Medulla oblongata (tissue), 1 donor: Measurements from ENCODE around the gene SFT2D3.
A peak's percentile ranks its signal among the peaks of the same experiment; 100 is the strongest.

ENCODE experiments used
- DNase-seq: peaks from one replicate; pipeline ENCODE4 v3.0.0-alpha.2; 2015; ENCODE audit errors: extremely low spot score

SFT2D3 gene, protein sequence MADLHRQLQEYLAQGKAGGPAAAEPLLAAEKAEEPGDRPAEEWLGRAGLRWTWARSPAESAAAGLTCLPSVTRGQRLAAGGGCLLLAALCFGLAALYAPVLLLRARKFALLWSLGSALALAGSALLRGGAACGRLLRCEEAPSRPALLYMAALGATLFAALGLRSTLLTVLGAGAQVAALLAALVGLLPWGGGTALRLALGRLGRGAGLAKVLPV

DNA sequence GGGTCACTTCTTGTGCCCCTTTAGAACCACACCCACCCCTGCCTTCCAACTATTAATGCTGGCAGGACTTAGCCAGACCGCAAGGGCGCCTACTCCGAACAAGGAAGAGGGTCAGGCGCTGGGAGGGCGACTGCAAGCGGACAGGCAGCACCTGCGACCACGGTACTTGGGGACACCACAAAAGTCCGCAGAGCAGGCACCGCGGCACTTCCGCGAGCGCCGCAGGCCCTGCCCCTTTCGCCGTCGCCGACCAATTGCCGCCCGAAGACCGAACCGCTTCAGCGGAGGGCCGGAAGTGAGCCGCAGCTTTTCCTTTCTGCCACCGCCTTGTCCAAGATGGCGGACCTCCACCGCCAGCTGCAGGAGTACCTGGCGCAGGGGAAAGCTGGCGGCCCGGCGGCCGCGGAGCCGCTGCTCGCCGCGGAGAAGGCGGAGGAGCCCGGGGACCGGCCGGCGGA lies at the start of gene SFT2D3:
Gene SFT2D3, plus strand, starts transcription at position 305 of the 458 bp plus-strand sequence. Its CDS starts 32 bp downstream, at position 337.
- DNase-seq, result peak; percentile 92

DNA sequence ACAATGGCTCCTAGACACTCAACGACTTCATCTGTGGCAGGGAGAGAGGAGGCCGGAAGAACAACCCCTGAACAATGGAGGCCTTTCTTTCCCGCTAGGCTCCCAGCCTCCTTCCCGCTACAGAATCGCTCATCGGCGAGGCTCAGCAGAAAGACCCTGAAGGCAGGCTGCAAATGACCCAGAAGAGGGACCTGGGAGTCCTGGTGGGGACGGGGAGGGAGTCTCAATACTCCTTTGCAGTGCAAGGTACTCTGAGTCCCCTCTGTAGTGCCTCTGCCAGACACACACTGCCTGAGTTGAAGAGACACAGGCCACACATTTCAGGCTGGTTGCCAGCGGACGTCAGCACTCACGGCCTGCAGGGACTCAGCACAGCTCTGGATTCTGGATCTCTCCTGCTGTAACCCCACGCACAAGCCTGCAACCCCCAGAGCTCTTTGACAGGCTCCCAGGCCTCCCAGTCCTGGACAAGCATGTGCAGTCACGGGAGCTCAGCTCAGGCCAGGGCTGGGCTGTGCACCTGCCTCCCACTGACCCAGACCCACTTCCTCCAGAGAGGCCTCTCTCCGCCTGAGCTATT lies 49.2 kb upstream of the SFT2D3 start:
- peak; percentile 85 for DNase-seq

DNA sequence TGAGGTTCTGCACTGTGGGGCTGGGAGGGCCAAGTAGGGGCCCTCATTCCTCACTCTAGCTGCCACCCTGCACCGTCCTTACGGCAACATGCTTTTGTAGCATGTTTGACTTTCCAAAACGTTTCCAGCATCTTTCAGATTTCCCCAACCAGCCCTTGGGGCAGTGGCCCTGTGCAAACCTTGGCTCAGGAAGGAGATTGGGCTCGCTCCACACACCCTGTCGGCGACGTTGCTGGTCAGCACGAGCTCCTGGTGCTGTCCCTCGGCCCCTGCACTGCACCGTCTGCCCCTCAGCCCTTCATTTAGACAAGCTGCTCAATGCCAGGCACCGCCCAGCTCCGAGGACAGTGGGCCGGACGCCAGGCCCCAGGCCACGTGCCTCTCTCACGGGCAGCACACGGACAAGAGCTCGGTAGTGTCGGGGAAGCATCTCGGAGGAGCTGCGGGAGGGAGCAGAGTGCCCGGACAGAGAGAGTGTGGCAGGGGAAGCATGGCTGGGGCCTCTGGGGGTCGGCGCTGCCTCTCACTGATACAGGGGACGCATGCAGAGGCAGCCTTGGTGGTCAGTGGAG lies 48.4 kb upstream of the SFT2D3 start:
- DNase-seq, result no peak

DNA sequence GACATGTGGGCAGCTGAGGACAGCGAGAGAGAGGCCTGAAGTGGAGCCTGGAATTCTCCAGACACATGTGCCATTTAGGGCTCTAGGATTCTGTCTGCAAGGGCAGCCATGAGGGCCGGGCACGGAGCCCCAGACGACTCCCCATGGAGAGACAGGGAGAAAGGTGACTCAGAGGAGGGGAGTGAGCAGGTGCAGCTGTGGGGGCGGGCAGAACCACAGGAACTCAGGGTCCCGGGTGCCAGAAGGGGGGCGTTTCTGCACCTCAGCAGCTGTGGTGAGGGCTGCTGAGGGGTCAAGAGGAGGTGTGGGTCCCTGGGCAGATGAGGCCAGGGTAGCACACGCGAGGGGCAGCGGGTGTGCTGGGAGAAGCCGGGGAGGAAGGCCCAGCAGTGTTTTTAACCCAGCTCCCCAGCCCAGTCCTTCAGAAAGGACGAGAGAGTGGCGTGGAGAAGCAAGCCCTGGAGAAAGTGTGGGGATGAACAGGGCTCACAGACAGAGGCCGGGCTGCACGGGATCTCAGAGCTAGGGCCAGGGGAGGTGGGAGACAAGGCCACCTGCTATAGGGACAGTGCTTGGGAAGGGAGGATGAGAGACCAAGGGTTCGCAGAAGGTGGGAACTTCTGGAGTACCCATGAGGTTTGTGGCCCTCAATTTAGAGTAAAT lies 47.7 kb upstream of the SFT2D3 start:
- DNase-seq, result no peak

DNA sequence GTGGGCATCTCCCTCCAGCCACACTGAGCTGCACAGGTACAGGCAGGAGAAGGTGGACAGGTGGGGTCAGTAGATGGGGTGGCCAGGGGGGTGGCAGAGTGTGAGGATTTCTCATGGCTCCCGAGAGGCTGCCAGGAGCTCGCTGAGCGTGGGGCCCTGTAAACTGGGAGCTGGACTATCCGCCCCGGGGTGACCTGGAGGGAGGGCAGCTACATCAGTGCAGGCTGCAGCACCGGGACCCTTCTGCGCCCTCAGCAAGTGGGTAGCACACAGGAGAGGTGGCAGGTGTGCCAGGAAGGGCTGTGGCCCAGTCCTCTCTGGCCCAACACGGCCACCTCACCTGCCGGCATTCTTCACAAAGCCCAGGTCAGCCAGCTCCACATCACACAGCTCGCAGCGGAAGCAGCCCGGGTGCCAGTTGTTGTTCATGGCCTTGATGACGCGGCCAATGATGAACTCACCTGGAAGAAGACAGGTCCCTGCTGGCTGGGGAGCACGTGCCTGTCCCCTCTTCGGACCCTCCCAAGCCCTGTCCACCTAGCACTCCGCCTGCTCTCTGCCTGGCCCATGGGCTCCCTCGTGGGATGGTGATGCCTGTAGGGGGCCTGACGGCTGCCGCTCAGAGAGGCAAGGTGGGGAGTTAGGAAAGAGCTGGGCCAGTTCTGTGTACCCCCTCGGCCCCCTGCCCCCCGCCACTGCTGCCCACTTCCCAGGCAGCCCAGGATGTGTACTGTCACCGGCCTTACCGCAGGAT lies 47.0 kb upstream of the SFT2D3 start:
- DNase-seq, result no peak

DNA sequence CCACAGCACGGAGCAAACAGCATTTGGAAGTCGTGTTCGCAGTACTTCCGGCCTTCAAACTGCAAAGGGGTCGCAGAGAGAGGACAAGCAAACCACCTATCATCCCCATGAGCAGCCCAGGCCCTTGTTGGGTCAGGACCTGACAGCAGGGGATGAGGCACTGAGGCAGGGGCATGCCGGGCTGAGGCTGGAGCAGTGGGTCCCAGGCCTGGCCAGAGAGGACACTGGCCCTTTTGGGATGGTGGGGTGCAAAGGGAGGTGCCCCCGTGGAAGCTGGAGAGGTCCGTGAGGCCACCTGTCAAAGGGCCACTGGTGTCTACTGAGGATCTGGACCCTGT lies 46.5 kb upstream of the SFT2D3 start:
- DNase-seq, result no peak

DNA sequence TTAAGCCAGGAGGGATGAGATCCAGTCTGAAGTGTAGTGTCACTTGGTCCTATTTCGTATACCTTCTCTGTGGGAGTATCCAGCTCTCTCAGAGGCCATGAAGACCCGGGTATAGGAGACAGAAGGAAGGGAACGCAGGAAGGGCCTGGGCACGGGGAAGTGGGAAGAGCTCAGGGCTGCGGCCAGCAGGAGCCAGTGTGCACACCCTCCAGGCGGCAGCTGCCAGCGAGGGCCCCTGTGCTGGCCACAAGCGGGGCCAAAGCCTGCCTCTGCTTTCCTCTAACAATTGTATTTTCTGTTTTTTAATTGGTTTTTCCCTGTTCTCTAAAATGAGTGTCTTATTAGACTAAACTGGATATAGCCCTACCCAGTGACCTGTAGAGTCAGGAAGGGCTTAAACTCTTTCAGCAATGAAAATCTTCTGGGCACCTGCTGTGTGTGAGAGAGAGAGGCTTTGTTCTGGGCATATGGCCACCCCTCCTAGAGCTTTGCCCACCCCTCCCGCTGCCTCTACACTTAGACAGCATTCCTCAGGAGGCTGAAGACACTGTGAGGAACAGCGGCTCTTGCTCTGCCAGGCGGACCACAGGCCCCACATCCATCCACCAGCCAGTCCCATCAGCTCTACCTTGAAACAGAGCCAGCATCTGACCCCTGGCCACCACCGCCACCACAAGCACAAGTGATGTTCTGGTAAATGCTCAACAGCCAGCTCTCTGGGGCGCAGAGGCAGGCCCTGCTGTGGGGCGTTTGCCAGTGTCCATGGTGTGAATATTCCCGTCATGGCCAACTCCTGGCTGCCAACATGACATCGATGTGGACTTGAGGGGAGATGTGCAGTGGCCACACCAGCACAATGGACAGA lies 45.9 kb upstream of the SFT2D3 start:
- no peak for DNase-seq

DNA sequence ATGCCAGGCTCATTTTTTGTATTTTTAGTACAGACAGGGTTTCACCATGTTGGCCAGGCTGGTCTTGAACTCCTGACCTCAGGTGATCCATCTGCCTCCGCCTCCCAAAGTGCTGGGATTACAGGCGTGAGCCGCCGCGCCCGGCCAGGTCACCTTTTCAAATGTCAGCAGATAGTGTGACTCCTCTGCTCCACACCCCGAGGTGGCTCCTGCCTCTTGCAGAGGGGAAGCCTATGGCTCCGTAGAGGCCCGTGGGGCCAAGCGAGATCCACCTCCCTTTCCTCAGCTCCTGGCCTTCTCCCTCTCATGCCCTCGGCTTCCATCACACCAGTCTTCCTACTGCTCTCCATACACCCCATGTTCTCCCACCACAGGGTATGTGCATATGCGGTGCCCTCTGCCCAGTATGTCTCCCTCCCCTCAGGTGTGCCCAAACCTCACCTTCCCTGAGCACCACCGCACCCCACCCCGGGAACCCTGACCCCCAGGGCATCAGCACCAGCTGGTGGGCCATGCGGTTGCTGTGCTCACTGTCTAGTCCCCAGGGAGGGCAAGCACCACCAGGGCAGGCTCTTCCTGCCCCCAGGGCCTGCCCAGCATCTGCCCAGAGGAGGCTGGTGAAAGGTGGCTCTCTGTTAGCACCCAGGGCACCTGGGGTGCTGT lies 44.6 kb upstream of the SFT2D3 start:
- no peak for DNase-seq

DNA sequence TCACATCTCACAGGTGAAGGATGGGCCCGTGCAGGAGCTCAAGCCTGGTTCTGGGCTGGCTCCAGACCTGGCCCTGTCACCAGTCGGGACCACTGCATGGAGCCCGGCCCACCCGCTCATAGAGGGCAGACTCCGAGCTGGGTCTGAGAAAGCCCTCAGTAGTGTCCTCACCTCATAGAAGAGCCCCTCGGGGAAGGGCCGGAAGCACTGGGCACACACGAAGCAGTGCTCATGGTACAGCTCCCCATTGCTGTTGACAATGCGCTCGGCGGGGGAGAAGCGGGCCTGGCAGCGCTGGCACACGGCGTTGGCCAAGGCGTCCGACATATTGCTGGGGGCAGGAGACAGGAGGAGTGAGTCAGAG lies 44.1 kb upstream of the SFT2D3 start:
- DNase-seq, result no peak

DNA sequence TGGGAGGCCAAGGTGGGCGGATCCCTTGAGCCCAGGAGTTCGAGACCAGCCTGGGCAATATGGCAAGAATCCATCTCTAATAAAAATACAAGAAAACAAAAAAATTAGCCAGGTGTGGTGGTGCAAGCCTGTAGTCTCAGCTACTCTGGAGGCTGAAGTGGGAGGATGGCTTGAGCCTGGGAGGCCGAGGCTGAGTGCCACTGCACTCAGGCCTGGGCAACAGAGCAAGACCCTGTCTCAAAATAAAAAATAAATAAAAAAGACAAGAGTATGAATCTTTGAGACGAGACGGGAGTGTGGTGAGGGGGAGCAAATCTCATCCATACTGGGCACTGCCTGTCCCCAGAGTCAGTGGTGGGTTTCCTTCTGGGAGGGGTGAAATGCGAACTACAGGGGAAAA lies 43.2 kb upstream of the SFT2D3 start:
- DNase-seq, result no peak

DNA sequence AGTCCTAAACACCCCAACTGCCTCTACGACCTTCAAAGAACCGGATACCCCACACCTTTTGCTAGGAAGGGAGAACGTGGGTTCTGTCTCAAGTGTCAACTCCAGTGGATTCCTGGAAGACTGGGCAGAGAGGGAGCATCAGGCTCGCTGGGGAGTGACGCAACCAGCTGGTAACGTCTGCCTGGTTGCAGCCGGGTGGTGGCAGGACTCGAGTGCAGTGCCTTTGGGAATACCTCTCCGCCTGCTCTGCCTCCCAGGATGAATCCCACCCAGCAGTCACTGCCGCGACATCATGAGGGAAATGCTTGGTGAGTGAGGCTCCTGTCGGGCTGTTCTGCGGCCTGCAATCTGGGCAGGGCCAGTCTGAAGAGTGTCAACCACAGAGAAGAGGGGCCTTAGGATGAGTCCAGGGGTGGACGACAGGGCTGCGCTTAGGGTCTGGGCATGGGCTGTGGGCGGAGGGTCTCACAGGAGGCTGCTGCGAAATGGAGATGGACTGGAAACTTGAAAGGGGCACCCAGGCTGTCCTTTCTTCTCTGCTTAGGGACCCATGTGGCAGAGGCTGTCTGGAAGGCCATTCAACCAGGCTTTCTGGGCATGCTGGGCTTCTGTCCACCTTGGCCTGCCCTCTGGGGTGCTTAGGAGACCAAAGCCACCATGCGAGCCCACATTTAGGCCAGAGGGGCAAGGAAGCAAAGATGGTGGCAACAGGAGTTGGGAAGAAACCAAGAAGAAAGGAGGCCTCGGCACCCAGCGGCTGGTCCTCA lies 42.5 kb upstream of the SFT2D3 start:
- no peak for DNase-seq

DNA sequence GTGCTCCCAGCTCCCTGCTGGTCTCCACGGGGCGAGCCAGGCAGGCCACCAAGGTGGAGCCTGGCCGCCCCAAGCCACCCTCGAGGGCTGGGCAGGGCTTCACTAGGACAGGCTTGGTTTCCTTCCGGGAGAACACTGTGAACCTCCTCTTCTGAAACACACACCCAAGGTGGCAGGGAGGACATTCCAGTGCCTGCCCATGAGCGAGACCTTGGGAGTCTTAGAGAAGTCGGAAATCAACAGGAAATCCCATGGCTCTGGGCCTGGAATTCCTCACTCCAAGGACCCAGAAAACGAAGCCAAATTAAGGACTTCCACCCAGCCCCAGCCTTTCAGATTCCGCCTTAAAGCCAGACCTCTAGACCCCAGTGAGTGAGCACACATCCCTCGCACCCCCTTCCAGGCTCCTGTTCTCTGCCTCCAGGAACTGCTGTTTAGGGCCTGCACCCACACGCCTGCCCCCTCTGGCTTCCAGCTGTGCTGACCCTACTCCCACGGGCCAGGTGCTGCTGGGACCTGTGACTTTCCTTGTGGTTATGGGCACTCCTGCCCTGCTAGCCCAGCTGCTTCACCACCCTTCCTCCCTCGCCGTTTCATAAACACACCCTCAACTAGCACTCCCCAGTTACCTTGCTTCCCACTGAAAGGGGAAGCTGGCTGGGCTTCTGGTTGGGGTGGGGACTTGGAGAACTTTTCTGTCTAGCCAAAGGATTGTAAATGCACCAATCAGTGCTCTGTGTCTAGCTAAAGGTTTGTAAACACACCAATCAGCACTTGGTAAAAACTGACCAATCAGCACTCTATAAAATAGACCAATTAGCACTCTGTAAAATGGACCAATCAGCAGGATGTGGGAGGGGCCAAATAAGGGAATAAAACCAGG lies 41.6 kb upstream of the SFT2D3 start:
- DNase-seq, result no peak

DNA sequence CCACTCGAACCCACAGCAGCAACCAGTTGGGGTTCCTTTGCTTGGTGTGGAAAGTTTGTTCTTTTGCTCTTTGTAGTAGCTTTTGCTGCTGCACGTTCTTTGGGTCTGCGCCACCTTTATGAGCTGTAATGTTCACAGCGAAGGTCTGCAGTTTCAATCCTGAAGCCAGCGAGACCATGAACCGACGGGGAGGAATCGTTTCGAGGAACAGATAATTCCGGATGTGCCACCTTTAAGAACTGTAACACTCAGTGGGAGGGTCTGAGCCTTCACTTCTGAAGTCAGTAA lies 41.1 kb upstream of the SFT2D3 start:
- DNase-seq, result no peak

DNA sequence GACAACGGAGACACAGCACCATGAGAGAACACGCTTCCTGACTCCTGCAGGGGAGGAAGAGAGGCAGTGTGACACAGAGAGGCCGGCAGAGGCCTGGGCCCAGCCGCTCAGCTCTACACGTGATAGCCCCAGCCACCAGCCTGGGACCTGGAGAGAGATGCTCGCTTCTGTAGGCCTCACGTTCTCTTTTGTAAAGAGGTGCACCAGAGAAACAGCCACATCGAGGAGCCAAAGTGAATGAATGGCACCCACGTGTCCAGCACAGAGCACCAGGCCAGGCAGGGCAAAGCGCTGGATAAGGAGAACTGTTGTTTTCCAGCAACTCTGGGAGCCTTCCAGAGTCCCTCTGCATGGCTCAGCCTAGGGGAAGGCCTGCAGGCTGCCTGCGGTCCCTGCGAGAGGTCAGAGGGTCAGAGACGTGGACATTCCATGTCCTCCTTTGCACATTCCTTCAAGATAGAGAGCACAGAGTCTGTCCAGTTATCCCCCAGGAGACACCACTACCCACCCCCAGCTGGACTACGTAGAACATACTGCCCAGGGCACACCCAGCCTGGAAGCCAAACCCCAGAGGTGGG lies 40.1 kb upstream of the SFT2D3 start:
- DNase-seq, result peak; percentile 75

DNA sequence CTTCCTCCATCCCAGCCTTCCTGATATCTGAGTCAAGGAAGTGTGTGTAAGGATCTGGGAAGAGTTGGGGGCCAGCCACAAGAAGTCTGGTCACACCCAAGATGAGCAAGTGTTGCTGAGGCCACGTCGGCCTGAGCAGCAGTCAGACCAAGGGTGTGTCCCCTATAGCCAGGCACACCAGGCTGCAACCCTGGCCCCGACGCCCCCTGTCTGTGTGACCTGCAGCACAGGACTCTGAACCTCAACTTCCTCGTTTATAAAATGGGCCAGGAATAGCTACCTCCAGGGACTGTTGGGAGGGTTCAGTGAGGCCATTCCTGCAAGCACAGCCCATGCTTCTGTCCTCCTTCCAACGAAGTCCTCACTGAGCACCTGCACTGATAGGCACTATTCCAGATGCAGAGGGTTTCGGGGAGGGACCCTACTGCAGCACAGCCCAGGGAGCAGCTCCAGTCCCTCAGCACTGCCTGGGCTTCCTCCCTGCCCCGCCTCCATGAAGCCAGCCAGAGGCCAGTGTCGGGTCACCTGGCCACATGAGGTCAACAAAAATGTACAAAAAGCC lies 39.3 kb upstream of the SFT2D3 start:
- DNase-seq, result no peak

DNA sequence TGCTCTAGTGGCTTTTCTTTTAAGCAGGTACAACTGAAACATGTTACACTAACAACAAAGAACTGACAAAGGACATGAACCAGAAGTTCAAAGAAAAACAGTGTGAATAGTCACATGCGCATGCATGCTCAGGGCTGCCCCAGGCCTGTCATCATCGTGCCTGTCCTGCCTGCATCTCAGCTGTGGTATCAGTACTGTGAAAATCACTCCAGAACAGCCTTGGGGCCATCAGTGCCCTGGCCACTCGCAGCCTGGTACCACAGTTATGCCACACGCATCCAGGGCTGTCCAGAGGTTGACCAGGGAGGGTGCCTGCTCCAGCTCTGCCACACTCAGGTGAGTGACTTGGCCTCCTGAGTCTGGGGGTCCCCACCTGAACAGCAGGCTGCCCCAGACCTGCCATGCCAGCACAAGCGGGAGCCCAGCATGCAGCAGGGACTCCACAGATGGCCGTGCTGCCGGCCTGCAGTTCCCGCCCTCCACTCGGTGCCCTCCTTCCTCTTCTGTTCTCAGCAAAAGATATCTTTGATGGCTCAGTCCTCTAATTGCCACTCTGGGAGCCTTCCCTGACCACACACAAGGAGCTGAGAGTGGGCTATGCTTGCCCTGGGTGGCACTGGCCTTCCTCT lies 38.2 kb upstream of the SFT2D3 start:
- DNase-seq, result no peak

DNA sequence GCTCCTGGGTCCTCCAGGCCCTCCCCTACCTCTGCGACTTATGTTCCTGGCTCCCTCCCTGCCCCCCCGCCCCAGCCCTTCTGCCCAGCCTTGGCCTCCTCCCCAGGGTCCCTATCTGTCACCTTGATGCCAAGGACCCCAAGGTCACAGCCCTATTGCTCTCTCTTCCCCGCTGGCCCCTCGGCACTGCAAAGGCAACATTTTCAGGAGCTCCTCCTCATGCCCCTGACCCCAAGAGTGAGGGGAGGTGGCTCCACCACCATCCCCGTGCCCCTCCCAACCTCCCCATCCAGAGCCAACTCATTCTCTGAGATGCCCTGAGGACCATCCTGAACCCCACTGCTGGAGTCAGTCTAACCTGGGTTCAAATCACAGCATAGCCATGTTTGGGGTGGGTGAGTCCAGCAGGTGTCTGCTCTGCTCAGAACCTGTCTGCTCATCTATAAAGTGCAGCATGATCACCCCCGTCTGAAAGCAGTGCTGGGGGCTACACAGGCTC lies 37.7 kb upstream of the SFT2D3 start:
- no peak for DNase-seq
